DMS79 treated with DMSO at 0.1 percent for 48 hours (cell line): ENCODE results near the gene LMX1B.

Experiments used
- DNase-seq: peaks from one replicate; lab custom pipeline; 2025; lab: John Stamatoyannopoulos, UW

LMX1B gene

DNA sequence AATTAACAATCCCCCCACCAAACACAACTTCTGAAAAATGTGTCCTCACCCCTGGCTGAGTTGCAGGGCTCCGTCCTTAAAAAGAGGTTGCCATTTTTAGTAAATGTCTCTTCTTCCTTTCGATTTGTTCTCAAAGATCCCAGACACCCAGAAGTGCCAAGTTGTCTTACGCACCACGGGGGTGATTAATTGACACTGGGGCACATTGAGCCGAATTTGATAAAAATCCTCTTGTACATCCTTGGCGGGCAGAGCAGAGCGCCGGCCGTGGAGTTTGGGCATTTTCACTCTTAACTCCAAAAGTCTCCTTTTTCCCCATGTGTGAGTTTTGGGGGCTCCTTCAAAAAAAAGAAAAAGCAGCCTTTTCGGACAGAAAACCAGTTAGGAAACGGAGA, 4.5 kb downstream of the LMX1B start:
- no peak for DNase-seq

DNA sequence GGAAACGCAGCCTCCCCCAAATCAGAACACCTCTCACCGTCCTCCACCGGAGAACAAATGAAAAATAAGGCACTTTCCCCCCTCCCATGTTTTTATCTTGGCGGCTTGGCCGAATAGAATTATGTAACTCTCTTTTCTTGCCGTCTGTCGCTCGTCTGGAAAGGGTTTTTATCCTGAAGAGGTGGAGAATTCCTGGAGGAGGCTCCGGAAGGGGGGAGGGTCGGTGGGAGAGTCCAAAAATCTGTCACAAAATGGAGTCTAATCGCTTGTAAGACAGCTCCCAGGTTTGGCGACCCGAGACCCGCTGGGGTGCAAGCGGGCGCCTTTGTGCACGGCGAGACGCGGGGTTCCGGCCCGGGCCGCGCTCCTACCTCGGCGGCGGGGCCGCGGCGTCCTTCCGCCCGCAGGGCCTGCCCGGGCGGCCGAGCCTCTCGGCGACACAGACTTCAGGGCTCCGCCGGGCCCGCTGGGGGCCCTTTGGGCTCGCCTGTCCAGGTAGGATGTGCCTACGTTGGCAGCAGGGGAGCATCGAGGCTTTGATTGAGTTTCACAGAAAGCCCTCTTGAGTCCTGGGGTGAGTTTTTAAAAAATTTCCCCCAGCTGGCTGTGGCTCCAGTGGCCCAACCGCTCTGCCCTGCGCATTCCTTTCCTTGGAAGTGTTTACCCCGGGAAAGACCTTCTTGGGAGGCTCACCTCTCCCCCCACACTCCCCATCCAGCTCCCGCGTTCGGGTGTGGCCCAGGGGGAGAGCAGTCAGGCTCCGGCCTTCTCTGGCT, 5.0 kb downstream of the LMX1B start:
- DNase-seq, result no peak

DNA sequence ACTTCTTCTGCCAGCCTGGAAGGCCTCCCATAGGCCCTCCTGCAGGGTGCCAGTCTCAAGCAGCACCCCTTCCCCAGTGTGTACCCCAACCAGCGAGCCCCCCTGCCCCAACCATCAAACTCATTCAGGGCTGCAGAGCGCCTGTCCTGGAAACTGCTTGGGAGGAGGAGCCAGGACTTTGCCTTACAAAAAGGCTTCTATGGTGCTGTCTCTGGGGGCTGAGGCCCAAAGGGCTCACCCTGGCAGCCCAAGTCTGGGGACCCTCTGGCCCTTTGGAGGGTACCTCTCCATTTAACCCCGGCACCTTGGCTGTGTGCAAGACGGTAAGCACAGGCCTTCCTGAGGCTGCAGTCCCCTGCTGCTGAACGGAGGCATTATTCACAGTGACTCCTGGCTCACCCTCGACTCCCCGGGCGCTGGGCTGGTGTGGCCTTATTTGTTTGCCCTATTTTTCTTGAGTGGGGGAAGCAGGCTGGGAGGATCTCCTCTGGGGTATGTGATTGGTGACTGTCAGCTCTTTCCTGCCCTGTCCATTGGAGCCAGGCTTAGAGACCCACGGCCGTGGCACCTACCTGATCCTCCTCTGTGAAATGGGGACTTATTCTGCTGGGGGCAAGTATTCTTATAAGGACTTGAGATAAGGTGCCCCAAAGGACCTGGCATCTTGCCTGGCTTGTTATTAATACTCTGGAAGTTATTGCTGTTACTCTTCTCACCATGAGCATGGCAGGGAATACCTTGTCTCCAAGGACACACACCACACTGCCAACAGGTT, 5.8 kb downstream of the LMX1B start:
- DNase-seq, result no peak

DNA sequence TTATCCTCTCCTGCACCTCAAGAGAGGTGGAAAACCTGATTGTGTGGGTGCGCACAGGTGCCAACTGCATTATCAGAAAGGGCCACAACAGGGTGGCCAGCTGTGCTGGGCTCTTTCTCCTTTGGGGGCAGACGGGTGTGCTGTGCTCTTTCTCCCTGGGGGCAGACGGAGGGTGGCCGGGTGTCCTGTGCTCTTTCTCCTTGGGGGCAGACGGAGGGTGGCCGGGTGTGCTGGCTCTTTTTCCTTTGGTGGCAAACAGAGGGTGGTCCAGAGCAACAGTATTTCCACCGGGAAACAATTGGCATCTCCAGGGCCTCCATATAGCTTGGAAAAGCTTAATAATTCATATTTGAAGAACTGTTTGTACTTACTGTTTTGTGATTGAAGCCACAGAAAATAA, 6.8 kb downstream of the LMX1B start:
- DNase-seq, result no peak

DNA sequence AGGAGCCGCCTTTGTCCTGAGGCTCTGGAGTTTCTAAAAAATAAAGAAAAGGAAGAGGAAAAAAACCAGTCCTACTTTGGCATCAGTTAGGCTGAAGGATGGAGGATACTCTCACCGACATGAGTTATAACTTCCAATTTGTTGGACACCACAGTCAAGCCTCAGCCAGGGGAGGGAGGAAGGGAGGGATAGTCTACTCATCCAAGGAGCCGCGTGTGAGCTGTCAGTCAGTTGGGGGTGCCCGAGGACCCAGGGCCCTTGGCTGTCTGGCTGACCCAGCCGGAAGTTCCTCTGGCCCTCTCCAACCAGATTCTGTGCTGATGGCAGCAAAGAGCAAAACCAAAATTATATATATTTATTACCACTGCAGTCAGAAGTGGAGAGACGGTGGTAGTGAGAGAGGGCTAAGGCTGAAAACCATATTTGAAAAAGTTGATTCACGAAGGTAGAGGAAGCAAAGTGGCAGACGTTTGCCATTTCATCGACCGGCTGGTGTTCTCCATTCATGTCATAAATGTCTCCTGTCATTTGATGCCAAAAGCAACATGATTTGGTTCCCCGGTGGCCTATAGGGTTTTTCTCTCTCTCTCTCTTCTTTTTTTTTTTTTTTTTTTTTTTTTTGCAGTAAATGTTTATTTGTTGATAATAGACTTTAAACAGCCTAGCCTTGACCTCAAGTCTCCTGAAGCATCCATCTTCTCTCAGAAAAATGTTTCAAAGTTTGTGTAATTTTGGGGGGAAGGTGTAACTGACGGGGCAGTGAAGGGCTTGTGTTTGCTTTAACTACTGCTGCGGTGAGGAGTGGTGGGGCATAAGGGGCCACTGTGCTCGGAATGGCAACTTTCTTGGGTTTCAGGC, 7.6 kb downstream of the LMX1B start:
- DNase-seq, result no peak

DNA sequence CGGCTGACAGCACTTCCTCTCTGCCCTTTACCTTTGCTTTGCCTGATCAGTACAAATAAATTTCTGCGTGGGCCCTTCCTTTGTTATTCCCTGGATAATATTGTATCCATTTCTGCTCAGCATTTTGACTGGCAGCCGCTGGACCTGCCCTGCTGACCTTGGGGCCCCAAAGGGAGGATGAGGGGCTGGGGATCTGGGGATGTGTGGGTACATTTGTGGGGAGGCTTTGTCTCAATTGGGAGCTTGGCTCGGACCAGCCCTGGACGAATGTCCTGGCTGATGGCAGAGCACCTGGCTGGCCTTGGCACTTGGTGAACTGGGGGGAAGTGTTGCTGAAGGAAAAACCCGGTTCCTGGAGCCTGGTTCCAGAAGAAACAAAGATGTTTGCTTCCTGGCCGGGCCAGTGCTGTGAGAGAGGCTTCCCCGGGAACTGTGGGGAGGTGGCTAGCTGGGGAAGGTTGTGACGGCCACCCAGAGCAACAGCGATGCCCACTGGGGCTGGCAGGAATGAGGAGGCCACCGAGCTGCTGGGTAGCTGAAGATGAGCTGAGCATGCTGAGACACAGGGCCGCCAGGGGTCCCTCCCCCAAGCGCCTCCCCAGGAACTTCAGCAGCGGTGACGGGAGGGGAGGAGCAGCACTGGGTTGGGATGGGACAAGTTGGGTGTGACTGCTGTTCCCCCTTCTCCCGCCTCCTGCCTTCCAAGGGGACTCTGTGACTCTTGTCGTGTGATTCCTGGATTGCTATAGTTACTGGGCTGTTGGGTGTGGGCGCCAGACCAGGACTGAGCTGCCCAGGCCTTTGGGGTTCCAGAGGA, 8.4 kb downstream of the LMX1B start:
- no peak for DNase-seq

DNA sequence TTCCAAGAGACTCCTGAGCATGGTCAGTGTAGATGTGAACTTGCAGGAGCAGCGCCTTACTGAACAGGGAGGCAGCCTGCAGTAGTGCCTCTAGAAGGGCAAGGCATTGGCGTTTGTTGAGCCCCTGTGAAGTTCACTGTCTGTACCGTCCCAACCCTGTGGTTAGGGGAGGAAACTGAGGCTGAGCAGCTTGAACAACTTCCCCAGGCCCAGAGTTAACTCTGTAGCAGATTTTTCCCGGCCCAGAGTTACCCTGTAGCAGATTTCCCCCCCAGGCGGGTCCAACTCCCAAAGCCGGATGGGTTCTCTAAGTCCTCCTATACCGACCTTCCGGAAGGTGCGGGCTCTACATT, 9.6 kb downstream of the LMX1B start:
- DNase-seq, result no peak

DNA sequence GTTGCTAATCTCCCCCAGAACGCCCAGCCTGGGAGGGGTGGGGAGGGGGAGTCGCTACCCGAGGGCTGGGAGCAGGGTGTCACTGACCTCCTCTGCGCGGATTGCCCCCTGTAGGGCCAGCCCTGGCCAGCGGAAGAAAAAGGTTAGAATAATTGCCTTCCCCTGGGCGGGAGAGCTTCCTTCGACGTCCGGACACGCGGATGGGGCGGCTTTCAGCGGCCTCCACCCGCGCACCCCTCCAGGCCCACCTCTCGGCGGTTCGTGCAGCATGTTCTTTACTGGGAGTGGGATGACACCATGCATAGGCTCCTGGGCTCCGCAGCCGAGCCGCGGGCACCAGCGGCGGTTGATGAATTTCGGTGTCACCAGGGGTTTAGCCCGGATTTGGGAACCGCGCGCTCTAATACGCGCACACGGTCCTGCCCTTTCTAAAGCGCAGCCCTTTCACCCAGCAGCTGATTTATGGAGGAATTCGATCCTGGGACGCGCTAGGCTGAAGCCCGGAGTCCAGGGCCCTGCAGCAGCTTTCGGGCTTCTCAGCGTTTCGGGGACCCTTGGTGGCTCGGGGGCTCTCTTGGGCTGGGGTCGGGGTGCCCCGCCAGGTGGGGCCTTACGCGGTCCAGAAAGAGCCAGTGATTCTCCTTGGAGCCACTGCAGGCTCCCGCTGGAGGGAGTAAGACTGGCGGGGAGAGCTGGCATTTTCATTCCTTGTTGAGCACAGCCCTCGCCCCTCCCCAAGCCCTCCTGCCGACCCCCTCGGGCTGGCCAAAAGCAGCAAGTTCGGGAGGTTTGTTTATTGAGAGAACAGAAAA, 10.1 kb downstream of the LMX1B start:
- DNase-seq, result no peak

DNA sequence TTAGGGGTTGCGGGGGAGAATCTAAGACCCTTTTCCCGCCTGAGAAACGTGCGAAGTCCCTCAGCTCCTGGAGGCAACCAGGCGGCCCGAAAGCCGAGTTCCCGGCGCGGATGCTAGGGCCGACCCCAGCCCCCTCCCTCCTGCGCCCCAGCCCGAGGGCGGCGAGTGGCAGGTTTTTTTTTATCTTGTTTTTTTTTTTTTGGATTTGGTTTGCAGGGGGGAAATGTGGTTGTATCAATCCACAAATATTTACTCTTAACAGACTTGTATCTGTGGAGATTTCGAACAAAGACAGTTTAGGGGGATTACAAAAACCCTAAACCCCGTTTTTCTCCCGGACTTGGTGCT, 10.7 kb downstream of the LMX1B start:
- no peak for DNase-seq

DNA sequence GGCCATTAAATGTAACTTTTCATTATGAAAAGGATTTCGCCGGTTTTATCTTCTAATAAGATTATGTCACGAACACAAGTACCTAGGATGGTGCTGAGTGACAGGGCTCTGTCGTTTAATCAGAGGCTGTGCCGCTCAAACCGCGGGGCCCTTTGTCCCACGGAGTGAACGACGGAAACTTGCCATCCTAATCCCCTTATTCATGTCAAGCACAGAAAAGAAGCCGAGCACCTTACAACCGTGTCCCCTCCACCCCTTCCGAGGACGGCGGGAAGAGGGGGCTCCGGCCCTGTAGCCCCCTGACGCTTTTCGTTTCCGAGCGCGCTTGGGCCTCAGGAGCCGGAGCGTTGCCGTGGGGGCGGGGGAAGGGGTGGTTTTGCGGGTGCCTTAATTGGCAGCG, 11.2 kb downstream of the LMX1B start:
- no peak for DNase-seq

DNA sequence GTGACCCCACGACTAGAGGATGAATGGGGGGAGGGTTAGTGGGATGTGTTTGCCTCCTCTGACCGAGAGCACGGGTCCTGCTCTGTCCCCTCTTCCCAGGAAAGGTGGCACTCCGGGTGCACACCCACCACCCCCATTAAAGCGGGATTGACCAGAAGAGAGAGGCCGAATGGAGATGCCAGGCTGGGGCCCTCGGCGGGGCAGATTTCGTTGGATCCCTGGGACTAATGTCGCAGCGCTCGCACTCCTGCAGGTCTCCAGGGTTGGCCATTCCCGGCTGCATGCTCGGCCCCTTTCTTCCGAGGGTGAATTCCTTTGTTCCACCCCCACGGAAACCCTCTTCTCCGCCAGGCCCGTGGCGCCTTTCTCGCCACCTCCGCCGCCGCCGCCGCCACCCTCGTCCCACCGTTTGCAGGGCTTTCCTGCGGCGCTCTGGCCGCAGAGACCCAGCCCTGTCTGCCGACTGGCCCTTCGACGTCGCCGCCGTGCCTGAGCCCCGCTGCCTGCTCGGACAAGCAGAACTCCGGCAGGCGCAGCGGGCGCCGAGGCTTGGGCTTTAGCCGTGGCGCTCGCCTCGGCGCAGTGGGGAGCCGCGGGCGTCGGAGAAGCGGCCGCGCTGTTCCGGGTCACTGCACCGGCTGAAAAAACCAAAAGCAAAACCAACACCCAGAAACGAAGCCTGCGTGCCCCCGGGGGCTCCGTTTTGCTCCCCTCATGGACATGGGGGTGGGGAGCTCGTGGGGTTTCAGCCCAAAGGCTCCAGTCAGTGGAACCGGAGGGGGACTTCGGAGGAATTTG, 11.8 kb downstream of the LMX1B start:
- DNase-seq, result no peak

DNA sequence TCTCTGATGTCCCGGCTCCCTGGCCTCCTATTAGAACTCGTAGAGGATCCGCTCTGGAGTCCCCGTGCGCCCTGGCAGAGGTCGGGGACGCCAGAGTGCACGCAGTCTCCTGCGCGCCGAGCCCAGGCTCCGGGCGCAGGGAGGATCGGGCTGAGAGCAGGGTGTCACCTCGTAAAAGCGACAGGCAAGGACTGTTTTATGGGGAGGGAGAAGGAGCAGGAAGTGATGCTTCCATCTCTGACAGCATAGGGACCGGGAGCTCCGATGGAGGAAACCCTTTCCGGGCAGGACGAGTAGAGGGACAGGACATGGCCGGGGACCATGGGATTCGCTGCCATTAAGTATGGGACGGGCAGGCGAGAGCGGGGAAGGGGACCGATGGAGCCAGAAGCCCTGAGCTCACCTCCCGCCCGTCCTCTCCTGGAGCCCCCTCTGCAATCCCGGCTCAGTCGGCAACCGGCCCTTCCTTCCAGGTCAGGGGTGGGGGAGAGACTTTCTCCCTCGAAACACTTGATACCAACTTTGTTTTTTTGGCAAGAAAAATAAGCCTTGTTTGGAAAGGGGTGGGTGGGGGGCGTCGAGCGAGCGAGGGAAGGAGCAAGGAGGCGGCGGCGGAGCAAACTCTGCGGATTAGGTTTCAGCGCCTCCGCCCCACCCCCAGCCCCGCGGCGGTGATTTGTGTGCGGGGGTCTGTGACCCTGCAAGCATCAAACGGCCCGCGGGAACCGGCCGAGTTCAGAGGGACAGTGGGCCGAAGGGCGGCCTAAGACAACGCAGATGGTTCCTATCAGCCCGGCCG, 12.6 kb downstream of the LMX1B start:
- DNase-seq, result no peak

DNA sequence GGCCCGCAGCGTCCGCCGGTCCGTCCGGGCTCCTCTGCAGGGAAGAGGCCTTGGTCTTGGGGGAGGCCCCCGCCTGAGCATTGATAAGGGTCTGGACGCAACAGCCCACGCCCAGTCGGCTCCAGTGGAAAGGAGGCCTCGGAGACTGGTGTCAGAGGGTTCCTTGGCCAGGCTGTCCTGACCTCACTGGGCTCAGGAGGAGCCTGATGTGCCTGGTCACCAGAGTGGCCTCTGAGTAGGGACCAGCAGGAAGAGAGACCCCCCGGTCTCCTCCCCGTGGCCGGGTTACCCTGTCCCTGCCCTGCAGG, 13.2 kb downstream of the LMX1B start:
- DNase-seq, result no peak

DNA sequence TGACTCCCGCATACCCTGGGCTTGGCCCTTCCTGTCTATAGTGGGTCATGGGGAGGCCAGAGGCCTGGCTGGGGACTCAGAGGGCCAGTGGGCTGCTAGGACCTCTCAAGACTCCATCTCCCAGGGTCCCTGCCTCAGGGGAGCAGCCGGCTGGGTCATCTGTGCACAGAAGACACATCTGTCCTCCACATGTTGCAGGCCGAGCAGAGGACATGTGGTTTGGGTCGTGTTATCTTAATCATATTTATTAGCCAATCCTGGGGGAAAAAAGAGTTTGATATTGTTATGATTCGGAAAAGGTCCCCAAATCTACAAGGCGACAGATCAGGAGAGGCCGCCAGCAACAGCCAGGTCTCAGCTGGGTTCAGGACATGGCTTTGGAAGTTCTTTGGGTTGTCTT, 14.4 kb downstream of the LMX1B start:
- DNase-seq, result no peak

DNA sequence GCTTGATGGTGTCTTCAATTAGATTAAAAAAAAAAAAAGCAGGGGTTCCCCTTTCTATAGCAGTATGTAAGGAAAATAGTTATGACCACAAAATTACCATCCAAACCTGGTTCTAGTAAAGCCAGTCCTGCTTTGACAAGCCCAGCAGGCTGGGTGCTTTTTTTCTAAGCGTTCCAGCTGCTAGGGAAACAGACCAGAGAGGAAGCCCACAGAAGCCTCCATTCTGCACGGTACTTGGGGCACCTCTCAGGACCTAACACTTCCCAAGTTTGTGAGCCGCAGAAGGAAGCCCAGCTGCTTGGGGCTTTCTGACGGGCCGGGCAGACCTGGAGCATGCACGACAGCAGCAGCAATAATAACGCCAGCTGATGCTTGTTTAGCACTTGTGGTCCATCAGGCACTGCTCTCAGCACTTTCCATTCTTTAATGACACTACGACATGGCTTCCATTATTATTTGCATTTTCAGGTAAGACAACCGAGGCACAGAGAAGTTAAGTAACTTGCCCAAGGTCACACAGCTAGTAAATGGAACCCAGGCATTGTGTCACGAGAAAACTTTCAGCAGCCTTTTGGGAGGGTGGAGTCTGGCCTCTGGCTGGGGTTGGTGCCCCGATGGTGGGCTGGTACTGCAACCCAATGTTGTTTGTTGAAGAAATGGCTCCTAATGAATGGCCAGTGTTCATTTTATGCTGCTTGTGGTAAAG, 15.4 kb downstream of the LMX1B start:
- no peak for DNase-seq

DNA sequence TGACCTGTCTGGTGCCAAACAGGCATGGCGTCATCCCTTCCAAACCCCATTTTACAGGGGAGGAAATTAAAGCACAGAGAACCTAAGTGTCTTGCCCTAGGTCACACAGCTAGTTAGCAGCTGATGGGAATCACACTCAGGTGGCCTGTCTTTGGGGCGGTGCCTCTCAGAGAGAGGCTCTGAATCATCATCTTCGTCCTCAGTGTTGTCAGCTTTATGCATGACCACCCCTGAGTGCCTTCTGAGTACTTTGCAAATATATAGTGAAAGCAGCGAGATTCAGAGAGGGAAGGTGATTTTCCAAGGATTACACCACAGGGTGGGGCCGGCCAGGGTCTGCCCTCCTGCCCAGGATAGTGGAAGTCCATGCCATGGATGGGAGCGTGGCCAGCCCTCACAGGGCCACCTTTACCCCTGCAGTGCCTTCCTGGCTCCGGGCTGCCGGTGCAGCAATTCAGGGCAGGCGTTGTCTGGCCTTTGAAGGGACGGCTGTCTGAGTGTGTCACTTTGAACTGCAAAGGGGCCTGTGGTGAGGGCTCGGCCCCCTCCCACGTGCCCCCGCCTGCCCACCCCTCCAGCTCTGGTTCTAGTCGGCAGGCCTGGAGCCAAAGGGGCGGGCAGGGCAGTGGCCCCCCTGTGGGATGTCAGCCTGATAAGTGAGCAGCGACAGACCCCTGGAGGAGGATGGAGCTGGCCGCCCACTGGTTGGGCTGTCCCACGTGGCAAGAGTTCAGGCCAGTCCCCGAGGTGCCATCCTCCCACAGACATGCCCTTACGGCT, 16.9 kb downstream of the LMX1B start:
- peak; percentile 19 for DNase-seq

DNA sequence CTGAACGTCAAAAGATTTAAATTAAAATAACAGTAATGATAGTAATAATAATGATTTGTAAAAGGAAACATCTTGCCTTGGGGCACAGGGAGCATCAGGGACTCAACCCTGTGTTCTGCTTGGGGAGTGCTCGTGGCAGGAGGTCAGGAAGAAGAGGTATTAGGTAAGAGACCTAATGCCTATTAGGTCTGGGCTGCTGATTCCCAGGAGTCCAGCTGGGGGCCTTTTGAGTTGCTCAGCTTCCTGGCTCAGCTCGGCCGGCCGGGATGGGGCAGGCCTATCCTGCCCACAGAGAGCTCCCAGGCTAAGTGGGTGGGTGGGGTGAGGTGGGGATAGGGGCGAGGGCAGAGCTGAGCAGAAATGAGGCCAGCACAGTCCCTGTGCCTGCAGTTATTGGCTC, 17.5 kb downstream of the LMX1B start:
- DNase-seq, result no peak

DNA sequence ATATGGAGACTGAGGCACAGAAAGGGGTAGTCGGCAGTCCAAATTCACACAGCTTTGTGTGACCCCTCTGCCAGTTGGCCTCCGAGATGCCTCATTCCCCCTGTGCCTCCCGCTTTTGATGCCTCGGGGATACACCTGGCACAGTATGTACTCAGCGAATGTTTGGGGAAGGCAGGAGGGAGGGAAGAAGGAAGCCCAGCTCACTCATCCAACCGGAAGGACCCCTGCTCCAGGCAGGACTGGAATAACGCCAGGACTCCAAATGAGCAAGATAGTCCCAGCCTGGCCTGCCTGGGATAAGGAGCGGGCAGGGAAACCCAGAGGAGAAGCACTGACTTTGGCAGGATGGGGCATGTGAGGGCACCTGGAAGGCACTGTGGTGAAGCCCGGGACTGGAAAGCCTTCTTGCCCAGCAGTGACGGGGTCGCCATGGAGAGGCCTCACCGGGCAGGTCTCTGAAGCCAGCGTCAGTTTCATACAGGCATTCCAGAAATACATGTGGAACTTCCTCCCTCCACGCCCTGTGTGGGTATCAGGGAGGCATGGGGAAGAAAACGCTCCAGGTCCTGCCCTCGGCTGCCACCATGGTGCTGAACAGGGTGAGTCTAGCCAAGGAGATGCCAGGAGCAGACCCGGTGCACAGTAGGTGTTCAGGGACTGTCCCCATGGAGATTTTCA, 20.3 kb downstream of the LMX1B start:
- no peak for DNase-seq
